WI38 (cell line): ENCODE data around the gene RPL31.
A peak's percentile ranks its signal among the peaks of the same experiment; 100 is the strongest.

Experiments
- H3K4me3 ChIP-seq: 2 replicates; pipeline ENCODE4 v1.5.1; 2011; ENCODE audit warnings: low read depth, mild to moderate bottlenecking, control low read depth, low read length
- CTCF ChIP-seq: IDR thresholded peaks from 2 replicates; pipeline ENCODE4 v1.5.1; 2012; ENCODE audit warnings: low read depth, mild to moderate bottlenecking, control low read depth, low read length

RPL31 gene

DNA sequence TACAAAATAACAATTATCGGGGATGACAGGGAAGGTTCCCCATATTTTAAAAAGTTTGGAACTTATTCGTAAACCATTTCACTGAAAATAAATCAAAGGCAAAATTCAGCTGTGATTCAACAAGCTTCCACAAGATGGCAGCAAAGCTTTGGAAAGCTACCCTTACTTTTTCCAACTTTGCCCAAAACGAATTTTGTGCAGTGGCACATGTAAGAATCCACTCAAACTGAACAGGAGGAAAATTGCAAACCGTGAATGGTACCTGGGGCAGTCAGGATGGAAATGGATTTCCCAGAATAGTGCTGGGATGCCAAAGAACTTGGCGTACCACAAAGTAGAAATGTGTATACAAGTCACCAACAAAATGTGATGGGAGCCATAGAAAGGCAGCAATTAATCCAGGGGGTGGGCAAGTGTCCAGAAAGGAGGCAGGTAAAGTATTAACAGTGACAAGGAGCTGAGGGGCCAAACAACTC is 10.7 kb downstream of the RPL31 start:
- TF ChIP-seq CTCF = peak; percentile 48
- H3K4me3 ChIP-seq = no peak overlapping the region

- TF ChIP-seq CTCF = no peak
These were observed 12.3 kb downstream of the RPL31 start for GRCh38 chr2:101014264-101014857.

DNA sequence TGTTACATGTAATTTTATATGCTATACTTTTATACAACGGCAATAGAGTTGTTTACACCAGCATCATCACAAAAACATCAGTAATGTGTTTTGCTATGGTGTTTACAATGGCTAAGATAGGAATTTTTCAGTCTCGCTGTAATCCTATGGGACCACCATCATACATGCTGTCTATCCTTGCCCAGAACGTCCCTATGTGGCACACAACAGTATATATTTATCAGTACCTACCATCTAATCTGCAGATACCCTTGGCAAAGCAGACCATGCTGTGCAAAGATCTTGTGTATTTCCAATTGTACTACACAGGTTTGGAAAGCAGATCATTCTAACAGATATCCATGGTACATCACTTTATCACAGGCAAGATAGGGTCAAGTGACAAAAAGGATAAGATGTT is 15.3 kb downstream of the RPL31 start:
- no peak overlapping the region for H3K4me3 ChIP-seq
- no peak for TF ChIP-seq CTCF

More at GRCh38 chr2:101014264-101014857, 12.3 kb downstream of the RPL31 start:
- no peak overlapping the region for H3K4me3 ChIP-seq

GRCh38 chr2:101018934-101019333 is 16.8 kb downstream of the RPL31 start:
- H3K4me3 ChIP-seq = no peak overlapping the region
- TF ChIP-seq CTCF = no peak

DNA sequence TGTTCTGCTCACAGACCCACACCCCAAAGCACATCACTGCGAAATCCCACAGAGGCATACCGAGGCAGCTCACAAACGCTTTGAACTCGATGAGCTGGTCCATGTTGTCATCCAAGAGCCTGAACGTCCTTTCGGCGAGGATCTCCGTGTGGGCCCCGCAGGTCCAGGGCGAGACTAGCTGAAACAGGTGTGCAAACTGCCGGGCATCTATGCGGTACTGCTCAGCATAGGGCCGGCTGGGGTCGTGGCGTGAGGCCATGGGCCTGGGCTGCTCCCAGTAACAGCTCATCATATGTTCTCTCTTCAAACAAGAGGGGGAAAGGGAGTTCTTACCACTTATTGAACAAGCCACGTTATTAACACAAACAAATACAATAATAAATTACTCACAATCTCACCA is 20.1 kb downstream of the RPL31 start:
- no peak overlapping the region for H3K4me3 ChIP-seq
- TF ChIP-seq CTCF = no peak

DNA sequence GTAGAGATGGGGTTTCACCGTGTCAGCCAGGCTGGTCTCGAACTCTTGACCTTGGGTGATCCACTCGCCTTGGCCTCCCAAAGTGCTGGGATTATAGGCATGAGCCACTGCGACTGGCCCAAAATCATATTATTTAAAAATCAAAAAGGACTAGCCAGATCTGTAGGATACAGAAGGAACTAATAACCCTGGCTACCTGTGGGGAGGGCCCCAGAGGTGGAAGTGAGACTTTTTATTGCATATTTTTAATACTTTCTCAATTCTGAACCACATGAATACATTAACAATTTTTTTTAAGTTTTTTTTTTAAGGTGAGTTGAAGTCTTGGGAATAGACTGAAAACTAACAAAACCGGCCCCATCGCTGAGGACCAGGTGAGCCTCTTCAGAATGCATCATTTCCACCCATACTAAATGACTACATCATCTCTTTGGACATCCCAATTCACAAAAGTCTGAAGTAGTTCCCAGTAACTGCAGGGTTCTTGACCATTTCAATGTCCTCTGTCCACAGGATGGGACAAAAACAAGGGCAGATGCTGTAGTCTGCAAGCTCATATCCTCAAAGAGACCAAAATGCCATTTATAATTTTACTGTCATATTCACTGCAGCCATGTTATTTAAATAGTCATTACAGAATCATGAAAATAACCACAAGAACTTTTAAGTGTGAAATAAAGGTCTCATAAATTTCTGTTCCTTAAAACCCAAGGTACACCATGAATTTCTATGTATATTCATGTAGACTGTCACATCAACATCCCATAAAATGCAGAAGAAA is 21.4 kb downstream of the RPL31 start:
- H3K4me3 ChIP-seq = no peak overlapping the region
- no peak for TF ChIP-seq CTCF

GRCh38 chr2:101025561-101025960 is 23.5 kb downstream of the RPL31 start:
- TF ChIP-seq CTCF = no peak
- no peak overlapping the region for H3K4me3 ChIP-seq
